GM21737 (cell line): ENCODE data around the gene ITGA5.

Experiments
- ATAC-seq: cut with Tn5 transposase; IDR thresholded peaks from one replicate; pipeline ENCODE4 v1.9.1; 2021; ENCODE audit warnings: mild to moderate bottlenecking, moderate library complexity; ENCODE audit not compliant: unreplicated experiment

Gene ITGA5

GRCh38 chr12:54373649-54374561 is 45.2 kb downstream of the ITGA5 start:
- ATAC-seq = no peak

- no peak for ATAC-seq
These were observed 46.8 kb downstream of the ITGA5 start for GRCh38 chr12:54372113-54372806.

GRCh38 chr12:54371328-54372112 is 47.5 kb downstream of the ITGA5 start:
- ATAC-seq = no peak

- ATAC-seq = no peak
These were observed 48.8 kb downstream of the ITGA5 start for GRCh38 chr12:54370171-54370730.

- ATAC-seq = no peak
These were observed 49.4 kb downstream of the ITGA5 start for GRCh38 chr12:54369597-54370131.

GRCh38 chr12:54368709-54369596 is 50.1 kb downstream of the ITGA5 start:
- ATAC-seq = peak; percentile 63

GRCh38 chr12:54368025-54368708 is 50.9 kb downstream of the ITGA5 start:
- no peak for ATAC-seq

- ATAC-seq = no peak
These were observed 54.7 kb downstream of the ITGA5 start, which contains the start of gene GPR84 for GRCh38 chr12:54364413-54364812. Gene GPR84, minus strand, starts transcription at chr12:54364486. Its CDS starts 635 bp downstream, at chr12:54363851.

GRCh38 chr12:54363618-54364017 is 55.4 kb downstream of the ITGA5 start:
- ATAC-seq = no peak

GRCh38 chr12:54363047-54363446 is 56.0 kb downstream of the ITGA5 start:
- no peak for ATAC-seq

GRCh38 chr12:54360717-54361456 is 58.2 kb downstream of the ITGA5 start:
- no peak for ATAC-seq

GRCh38 chr12:54359762-54360351 is 59.2 kb downstream of the ITGA5 start:
- no peak for ATAC-seq

- ATAC-seq = peak; percentile 93
These were observed 59.9 kb downstream of the ITGA5 start for GRCh38 chr12:54358945-54359761.

GRCh38 chr12:54358191-54358944 is 60.7 kb downstream of the ITGA5 start:
- no peak for ATAC-seq

GRCh38 chr12:54357506-54358190 is 61.4 kb downstream of the ITGA5 start:
- ATAC-seq = no peak

GRCh38 chr12:54356951-54357356 is 62.1 kb downstream of the ITGA5 start:
- ATAC-seq = no peak
